Measurements from ENCODE around the gene C6orf141.

Gene C6orf141

DNA sequence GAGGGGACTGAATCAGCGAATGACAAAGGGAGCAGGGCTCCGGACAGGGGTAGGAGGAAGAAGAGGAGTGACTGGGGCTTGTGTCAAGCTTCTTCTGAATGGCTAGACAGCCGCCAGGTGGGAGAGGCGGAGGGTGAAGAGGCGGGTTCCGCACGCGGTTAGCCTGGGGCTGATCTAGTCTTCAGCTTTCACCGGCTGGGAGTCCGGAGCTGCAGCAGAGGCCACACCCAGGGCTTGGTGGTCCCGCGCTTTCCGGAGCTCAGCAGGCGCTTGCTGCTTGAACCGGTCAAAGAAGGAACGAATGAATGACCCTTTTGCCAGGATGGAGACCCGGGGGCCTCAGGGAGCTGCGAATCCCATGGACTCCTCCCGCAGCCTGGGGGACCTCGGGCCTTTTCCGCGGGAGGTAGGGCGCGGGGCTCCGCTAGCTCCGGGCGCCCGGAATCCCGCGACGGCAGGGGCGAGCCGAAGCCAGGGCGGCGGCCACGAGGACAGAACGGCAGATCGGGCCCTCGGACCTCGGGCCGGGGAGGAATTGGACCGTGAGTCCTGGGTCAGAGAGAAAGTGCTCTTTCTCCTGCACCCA is at the start of gene C6orf141:
TSS of gene C6orf141 (plus strand) at position 177 of the 586 bp plus-strand sequence. CDS start at position 302, 125 bp downstream.
- no peak for DNase-seq (ENCODE audit: low read depth)

GRCh38 chr6:49504666-49505065 is 45.8 kb upstream of the C6orf141 start:
- no peak for DNase-seq (ENCODE audit: low read depth)

DNA sequence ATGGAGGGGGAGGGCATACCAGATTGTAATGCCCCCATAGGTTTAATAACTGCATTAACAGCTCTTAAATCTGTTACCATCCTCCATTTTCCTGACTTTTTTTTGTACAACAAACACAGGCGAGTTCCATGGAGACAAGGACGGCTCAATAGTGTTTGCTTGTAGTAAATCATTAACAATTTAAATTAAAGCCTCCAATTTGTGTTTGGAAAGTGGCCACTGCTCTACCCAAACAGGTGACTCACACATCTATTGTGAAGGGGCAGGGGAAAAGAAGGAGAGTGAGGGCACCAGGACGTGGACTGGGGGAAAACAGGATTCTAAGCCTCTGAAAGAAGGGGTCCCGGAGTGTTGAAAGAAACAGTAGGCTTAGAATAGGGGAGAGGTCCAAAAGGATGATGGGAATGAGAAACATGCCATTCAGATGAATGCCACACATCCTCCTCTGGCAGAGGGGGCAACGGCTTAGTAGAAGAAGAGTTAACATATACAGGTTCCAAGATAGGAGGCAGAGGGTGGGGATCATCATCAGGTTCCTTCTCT is 43.8 kb upstream of the C6orf141 start:
- no peak for DNase-seq (ENCODE audit: low read depth)

DNA sequence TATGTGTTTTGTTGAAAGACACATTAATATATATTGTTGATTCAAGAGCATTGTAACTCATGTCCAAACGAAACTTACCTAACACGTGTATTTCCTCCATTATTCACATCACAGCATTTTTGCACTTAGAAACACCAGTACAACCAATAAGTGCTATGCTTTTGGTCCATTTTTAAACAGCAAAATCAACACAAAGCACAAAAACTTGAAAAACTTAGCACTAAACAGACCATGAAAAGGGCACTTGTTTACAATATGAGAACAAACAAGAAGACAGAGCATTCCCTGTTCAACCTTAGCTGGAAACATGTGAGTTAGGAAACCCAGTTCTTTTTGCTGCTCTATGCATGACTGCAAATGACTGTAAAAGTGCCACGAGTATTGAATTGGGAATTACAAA is 41.1 kb upstream of the C6orf141 start:
- DNase-seq (ENCODE audit: low read depth) = no peak

GRCh38 chr6:49513153-49513989 is 37.1 kb upstream of the C6orf141 start:
- no peak for DNase-seq (ENCODE audit: low read depth)

- no peak for DNase-seq (ENCODE audit: low read depth)
Measured at GRCh38 chr6:49514571-49515484, 35.6 kb upstream of the C6orf141 start.

DNA sequence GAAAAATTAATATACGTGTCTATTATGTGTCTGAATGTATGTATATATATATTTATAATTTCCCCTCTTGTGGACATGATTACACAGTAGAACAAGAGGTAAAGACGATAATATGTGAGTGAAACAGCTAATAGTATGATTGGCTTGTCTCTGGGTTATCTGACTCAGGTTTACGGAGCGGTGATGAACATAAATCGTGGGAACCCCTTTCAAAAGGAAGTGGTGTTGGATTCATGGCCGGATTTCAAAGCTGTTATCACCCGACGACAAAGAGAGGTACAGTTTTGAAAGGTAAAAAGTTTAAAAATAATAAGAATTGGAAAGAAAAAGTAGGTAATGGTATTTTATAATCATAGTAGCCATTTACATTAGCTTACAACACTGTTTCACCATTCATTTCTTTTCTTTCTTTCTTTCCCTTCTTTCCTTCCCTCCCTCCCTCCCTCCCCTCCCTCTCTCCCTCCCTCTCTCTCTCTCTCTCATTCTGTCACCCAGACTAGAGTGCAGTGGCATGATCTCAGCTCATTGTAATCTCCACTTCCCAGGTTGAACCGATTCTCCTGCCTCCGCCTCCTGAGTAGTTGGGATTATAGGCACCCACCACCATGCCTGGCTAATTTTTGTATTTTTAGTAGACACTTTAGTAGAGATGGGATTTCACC is 34.9 kb upstream of the C6orf141 start:
- DNase-seq (ENCODE audit: low read depth) = no peak

DNA sequence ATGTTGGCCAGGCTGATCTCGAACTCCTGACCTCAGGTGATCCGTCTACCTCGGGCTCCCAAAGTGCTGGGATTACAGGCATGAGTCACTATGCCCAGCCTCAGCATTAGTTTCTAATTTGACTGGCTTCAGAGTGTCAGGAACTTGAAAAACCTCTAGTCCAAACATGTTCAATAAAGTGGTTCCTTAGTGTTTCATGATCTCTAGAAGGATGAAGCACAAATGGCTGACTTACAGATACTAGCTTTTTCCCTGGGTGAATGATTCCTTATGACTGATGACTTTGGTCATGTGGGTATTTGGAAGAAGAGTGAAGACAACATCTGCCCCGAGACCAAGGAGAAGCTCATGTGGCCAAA is 34.3 kb upstream of the C6orf141 start:
- no peak for DNase-seq (ENCODE audit: low read depth)

GRCh38 chr6:49517919-49518318 is 32.5 kb upstream of the C6orf141 start:
- no peak for DNase-seq (ENCODE audit: low read depth)

DNA sequence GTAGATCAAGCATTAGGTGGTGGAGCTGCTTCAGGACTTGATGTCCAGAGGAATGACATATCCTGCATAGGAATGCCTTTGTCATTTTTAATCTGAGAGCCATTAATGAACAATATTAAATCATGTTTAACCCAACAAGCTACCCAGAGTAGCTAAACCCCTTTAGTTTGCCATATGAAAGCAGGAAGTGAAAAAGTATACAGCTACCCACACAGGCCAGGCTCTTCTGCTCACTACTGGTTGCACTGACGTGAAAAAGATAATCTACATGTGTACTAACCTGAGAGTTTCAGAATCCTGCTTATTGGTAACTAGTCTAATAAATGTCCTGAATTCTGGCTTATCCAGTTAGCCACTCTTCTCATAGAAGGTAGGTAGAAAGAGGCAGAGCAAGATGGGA is 30.8 kb upstream of the C6orf141 start:
- DNase-seq (ENCODE audit: low read depth) = no peak

GRCh38 chr6:49522710-49523593 is 27.5 kb upstream of the C6orf141 start:
- no peak for DNase-seq (ENCODE audit: low read depth)

GRCh38 chr6:49523901-49524300 is 26.6 kb upstream of the C6orf141 start:
- DNase-seq (ENCODE audit: low read depth) = no peak

- DNase-seq (ENCODE audit: low read depth) = no peak
Measured at GRCh38 chr6:49524541-49524940, 25.9 kb upstream of the C6orf141 start.

DNA sequence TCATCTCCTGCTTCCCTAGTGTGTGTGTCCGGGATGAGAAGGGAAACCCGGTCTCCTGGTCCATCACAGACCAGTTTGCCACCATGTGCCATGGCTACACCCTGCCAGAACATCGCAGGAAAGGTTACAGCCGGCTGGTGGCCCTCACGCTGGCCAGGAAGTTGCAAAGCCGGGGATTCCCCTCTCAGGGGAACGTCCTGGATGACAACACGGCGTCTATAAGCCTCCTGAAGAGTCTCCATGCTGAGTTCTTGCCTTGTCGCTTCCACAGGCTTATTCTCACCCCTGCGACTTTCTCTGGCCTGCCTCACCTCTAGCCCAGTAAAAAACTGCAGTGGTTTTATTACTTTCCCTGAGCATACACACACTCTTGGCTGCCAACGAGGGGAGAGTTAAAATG is 23.9 kb upstream of the C6orf141 start:
- DNase-seq (ENCODE audit: low read depth) = no peak

DNA sequence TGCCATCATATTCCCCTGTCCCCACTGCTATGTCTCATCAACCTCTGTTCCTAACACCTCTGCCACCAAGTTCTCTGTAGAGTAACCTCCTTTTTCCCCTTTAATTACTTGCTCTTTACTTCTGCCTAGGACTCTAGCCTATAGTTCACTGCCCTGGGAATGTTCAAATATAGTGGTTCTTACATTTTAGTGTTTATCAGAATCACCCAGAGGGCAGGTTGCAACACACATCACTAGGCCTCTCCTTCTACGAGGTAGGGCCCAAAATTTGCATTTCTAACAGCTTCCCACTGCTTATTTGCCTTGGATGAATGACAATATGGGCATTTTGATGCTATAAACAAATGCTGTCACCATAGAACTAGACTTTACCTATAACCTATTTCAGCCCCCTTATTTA is 23.1 kb upstream of the C6orf141 start:
- no peak for DNase-seq (ENCODE audit: low read depth)

DNA sequence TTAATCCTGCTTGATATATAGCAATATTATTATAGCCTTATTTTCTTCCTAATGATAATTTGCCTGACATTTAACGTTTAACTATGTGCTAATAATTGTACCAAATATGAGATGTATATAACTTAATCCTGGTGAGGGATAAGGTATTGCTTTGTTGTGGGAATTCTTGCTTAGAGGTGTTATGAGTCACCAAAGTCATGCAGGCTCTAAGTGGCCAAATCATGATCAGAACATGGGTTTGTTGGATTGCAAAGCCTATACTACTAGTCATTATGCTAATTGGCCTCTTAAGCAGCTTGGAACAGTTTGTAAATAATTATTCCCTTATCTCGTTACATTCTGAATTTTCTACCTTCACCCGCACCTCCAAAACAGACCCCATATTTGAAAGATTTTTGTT is 21.9 kb upstream of the C6orf141 start:
- DNase-seq (ENCODE audit: low read depth) = no peak

DNA sequence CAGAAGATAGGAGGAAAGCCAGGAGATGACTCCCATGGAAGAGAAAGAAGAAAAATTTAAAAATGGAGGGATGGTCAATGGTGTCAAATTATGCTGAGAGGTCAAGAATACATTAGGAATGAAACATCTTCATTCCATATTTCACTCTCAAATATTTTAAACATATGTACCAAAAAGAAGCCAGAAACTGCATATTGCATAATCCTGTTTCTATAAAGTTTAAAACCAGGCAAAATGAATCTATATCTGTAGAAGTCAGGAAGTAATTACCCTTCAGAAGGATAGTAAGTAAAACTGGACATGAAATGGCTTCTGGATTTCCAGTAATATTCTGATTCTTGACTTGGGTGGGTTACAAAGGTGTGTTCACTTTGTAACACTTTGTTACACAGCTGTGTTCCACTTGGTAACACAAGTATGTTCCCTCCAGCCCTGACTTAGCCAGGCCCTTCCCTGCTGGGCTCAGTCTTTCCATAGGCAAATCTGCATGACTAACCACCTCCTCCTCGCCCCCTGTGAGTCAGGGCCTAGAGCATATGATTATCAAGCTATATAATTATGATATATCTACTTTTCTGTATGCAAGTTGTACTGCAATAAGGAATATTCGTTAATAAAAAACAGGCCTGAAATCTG is 20.2 kb upstream of the C6orf141 start:
- DNase-seq (ENCODE audit: low read depth) = no peak

GRCh38 chr6:49531774-49532569 is 18.5 kb upstream of the C6orf141 start:
- no peak for DNase-seq (ENCODE audit: low read depth)

DNA sequence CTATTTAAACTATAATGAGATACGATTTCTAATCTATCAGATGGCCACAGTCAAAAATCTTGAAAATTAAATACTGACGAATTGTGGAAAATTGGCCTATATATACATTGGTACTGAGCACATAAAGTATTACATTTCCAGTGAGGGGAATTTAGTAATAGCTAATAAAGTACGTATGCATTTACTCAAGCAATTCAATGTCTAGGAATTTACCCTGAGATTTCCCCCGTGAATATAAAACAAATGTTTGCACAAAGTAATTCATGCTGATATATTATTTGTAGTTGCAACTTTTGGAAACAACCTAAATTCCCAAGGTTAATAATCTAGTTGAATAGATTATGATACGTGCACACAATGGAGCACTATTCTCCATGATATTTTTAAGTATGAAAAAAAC is 14.7 kb upstream of the C6orf141 start:
- no peak for DNase-seq (ENCODE audit: low read depth)

- no peak for DNase-seq (ENCODE audit: low read depth)
Measured at GRCh38 chr6:49539102-49539501, 11.4 kb upstream of the C6orf141 start.
